Neutrophil (primary cell): ENCODE results near the gene GATA5.

Experiments
- H3K27ac ChIP-seq: fragments of 200-600 bp; sonication (generic); 2 replicates; pipeline ENCODE4 v1.5.1; 2016; ENCODE audit warnings: mild to moderate bottlenecking, moderate library complexity
- H3K27me3 ChIP-seq: fragments of 200-600 bp; sonication (generic); 2 replicates; pipeline ENCODE4 v1.6.0; 2016; ENCODE audit warnings: mild to moderate bottlenecking
- H3K36me3 ChIP-seq: fragments of 200-600 bp; sonication (generic); 2 replicates; pipeline ENCODE4 v1.5.1; 2017
- H3K4me1 ChIP-seq, 2 experiments: fragments of 200-600 bp in 1 of 2; sonication (generic) in 1 of 2; 1 replicate in 1 of 2; 2 replicates in 1 of 2; pipeline versions ENCODE4 v1.5.1 to v1.6.1; 2013 to 2016; ENCODE audit warnings: low read depth in 1 of 2, low read length in 1 of 2, mild to moderate bottlenecking in 1 of 2, moderate library complexity in 1 of 2; ENCODE audit not compliant: control insufficient read depth in 1 of 2, insufficient read depth in 1 of 2
- H3K4me3 ChIP-seq, 2 experiments: fragments of 200-600 bp in 1 of 2; sonication (generic) in 1 of 2; 1 replicate in 1 of 2; 2 replicates in 1 of 2; pipeline ENCODE4 v1.5.1; 2013 to 2016; ENCODE audit warnings: low read depth in 1 of 2, low read length in 1 of 2, mild to moderate bottlenecking in 1 of 2, moderate library complexity in 1 of 2
- H3K9me3 ChIP-seq: fragments of 200-600 bp; sonication (generic); 2 replicates; pipeline ENCODE4 v1.5.1; 2016
- CTCF ChIP-seq: fragments of 200-600 bp; sonication (generic); IDR thresholded peaks from 2 replicates; pipeline ENCODE4 v1.5.1; 2016; ENCODE audit warnings: antibody characterized with exemption

GATA5 gene

GRCh38 chr20:62425281-62426058 is 50.3 kb downstream of the GATA5 start:
- no peak for TF ChIP-seq CTCF
- no peaks in the 10 kb centered on the region for H3K4me1 ChIP-seq
- H3K27me3 ChIP-seq: peaks cover 34% of the 10 kb centered on the region
- no peaks in the 10 kb centered on the region for H3K9me3 ChIP-seq
- H3K36me3 ChIP-seq: no peaks in the 10 kb centered on the region
- no peak overlapping the region for H3K27ac ChIP-seq
- no peak overlapping the region for H3K4me3 ChIP-seq

- H3K9me3 ChIP-seq: no peaks in the 10 kb centered on the region
- TF ChIP-seq CTCF: no peak
- H3K36me3 ChIP-seq: no peaks in the 10 kb centered on the region
- no peak overlapping the region for H3K27ac ChIP-seq
- H3K27me3 ChIP-seq: peaks cover 34% of the 10 kb centered on the region
- no peaks in the 10 kb centered on the region for H3K4me1 ChIP-seq
- H3K4me3 ChIP-seq: no peak overlapping the region
Observed at GRCh38 chr20:62424249-62425107, 51.3 kb downstream of the GATA5 start.

- Histone ChIP-seq H3K27ac (no peak overlapping the region), H3K36me3 (no peaks in the 10 kb centered on the region), H3K9me3 (no peaks in the 10 kb centered on the region), H3K4me3 (no peak overlapping the region), H3K27me3 (peaks cover 27% of the 10 kb centered on the region), H3K4me1 (no peaks in the 10 kb centered on the region)
- no peak for TF ChIP-seq CTCF
Observed at GRCh38 chr20:62423326-62423706, 52.5 kb downstream of the GATA5 start.

- no peak for TF ChIP-seq CTCF
- Histone ChIP-seq H3K27ac (no peak overlapping the region), H3K4me1 (no peaks in the 10 kb centered on the region), H3K27me3 (peaks cover 26% of the 10 kb centered on the region), H3K9me3 (no peaks in the 10 kb centered on the region), H3K4me3 (no peak overlapping the region), H3K36me3 (no peaks in the 10 kb centered on the region)
Observed at GRCh38 chr20:62422636-62423325, 53.0 kb downstream of the GATA5 start.

- TF ChIP-seq CTCF: no peak
- Histone ChIP-seq H3K27ac (no peak overlapping the region), H3K36me3 (no peaks in the 10 kb centered on the region), H3K4me3 (no peak overlapping the region), H3K27me3 (peaks cover 23% of the 10 kb centered on the region), H3K4me1 (no peaks in the 10 kb centered on the region), H3K9me3 (no peaks in the 10 kb centered on the region)
Observed at GRCh38 chr20:62421716-62421990, 54.1 kb downstream of the GATA5 start.
